ENCODE measurements around the gene FAXC.
A peak's percentile ranks its signal among the peaks of the same experiment; 100 is the strongest.

The FAXC gene

DNA sequence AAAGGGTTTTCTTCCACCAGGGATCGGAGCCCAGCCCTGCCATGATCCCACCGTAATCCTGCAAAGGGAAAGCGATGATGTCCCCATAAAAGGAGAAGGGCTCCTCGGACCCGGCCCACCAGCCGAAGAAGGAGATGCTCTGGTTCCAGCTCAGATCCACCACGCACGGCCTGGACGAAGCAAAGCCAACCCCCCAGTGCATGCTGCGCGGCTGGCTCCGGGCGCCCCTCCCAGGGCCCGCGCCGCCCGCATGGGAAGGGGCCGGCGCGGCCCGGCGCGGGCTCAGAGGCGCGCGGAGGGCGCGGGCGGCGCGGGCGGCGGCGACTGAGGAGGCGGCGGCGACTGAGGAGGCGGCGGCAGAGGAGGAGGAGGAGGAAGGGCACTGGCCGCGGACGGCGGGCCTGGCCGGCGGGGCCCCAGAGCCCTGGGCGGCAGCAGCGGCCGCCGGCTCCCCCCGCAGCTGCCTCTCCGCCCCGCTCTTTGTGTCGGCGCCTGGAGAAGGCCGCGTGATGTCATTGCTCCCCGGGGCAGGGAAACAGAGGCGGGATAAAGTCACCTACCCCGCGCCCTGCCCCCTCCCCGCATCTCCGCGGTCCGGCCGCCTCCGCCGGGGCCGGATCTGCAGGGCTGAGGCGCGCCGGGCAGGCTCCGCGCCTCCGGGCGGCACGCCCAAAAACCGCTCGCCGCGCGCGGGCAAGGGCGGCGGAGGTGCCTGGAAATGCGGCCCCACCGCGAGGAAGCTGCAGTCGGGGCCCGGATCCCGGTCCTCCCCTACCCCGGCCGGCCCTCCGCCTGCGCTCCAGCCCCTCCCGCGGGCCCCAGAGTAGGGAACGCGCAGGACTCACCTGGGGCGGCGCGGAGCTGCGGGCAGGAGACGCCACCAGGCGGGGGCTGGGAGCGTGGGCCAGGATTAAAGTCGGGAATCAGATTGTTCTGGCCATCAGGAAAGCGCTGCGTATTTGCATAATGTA lies at the start of gene FAXC:
FAXC (minus strand) TSS at position 504 of the 971 bp plus-strand sequence; CDS start at position 202, 302 bp downstream.
- peak; percentile 78 for DNase-seq

DNA sequence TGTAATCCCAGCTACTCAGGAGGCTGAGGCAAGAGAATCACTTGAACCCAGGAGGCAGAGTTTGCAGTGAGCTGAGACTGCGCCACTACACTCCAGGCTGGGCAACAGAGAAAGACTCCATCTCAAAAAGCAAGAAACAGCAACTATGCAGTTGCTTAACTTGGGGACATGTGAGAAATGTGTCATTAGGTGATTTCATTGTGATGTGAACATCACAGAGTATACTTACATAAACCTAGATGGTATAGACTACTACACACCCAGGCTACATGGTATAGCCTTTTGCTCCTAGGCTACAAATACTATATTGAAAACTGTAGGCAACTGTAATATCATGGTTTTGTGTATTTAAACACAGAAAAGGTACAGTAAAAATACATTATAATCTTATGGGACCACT lies 47.8 kb upstream of the FAXC start:
- no peak for DNase-seq

DNA sequence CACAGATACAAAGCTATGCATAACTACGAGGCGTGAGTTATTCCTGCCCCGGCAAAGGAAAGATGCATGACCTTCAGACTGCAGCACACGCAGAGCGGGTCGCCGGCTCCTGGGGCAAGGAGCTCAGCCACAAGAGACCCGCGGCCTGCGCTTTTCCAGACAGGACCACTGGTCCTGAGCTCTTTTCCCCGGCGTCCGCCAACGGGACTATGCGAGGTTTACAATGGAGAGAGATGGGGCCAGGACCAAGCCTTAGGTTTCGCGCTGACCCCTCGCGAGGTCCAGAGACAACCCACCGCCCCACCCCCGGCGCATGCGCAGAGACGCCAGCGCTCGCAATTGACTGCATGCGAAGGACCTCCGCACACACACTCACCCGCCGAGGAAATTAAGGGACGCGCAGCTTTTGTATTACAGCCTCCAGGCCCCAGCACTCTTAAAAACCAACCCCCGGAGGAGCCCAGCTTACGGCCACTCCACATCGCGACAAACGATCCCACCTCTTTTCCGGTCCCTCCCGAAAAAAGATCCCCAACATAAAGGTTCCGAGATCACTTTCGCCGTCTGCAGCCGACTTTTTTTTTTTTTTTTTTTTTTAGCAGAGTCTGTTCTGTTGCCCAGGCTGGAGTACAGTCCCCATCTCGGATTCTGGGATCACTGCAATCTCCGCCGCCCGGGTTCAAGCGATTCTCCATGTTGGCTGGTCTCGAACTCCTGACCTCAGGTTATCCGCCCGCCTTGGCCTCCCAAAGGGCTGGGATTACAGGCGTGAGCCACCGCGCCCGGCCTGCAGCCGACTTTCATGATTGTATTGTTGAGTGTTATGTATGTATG lies 44.4 kb upstream of the FAXC start, which contains the start of gene COQ3:
COQ3 (minus strand) TSS at position 498 of the 834 bp plus-strand sequence; CDS start at position 482, 16 bp downstream.
- peak; percentile 60 for DNase-seq

DNA sequence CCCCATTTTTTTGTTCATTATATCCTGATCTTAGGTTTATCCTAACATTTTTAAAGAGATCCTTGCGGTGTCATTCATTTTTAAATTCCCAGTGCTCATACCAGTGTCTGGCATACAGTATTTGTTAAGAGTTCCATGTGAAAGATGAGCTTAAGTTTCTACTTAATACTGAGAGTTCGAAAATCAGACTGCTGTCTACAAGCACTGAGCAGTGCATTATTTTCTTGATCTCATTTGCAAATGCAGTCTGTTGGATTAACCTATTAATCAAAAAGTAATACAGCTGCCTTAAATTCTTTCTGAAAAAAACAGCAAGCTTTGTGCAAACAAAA lies 43.9 kb upstream of the FAXC start:
- no peak for DNase-seq

DNA sequence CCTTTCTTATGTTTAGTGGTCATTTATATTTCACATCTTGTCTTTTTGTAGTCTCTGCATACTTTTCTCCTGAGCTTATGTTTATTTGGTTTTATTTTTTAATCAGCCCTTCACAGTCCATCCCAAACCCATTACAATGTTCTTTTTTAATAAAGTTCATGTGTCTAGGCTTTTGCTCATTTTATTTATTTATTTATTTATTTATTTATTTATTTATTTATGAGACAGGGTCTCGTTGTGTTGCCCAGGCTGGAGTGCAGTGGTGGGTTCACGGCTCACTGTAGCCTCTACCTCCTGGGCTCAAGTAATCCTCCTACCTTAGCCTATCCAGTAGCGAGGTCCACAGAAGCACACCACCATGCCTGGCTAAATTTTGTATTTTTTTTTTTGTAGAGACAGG lies 41.4 kb upstream of the FAXC start:
- DNase-seq: no peak

DNA sequence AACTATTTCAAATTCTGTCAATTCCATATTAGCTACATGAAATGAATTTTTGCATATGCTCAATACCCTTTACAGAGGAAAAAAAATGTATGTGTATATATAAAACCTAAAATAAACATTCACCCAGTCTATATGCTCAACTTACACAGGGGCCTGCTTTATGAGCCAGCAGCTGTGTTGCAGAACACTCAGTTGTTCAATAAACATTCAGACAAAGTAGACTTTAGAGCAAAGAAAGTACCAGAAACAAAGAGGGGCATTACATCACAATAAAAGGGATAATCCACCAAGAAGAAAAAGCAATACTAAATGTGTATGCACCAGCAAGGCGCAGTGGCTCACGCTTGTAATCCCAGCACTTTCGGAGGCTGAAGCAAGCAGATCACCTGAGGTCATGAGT lies 35.0 kb upstream of the FAXC start:
- no peak for DNase-seq

DNA sequence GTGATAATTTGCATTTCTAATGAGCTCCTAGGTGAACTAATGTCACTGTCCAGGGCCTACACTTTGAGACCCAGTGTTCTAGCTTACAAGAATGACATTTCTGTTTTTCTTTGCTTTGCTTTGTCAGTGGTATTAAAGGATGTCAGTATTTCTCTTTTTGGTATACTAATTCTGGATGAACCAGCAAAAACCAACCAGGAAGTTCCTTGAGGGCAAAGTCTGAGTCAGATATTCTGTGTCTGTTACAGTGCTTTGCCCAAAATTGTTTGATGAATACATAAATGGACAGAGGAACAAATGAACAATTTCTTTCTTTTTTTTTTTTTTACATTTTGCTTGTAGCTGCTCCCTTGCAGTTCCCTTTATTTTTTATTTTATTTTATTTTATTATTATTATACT lies 29.2 kb upstream of the FAXC start:
- no peak for DNase-seq

DNA sequence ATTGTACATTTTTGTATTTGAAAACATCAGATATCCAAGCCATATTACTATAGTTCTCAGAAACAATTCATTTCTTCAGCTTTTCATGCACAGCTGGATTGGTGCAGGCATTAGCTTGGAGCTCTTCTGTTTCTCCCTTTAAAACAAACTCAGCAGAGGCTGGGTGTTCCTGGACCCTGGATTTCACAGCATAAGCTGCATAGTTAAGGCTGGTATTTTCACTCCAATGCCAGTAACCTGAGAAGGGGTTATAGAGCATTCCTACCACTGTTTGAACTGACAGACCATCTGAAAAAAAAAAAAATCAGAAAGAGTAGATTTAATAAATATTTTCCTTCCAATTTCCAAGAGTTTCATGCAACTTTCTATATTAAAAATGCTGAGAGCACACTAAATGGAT lies 20.1 kb upstream of the FAXC start:
- DNase-seq: no peak

DNA sequence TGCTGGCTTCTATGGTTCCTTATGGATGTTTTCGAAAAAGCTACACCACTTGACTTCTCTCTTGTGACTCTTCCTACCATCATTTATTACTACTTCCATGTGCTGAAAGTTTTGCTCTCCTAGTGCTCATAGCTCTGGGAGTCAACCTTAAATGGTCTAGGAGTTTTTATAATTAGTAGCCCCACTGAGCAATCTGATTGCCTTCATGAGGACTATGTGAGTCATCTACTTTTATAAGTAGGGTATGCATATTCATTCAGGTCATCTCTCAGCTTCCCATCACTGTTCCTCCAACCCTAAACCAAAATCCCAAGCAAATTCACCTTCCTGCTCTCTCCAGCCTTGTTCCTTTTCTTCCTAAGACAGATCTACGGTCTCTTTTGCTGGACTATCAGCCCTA lies 17.4 kb upstream of the FAXC start:
- no peak for DNase-seq

DNA sequence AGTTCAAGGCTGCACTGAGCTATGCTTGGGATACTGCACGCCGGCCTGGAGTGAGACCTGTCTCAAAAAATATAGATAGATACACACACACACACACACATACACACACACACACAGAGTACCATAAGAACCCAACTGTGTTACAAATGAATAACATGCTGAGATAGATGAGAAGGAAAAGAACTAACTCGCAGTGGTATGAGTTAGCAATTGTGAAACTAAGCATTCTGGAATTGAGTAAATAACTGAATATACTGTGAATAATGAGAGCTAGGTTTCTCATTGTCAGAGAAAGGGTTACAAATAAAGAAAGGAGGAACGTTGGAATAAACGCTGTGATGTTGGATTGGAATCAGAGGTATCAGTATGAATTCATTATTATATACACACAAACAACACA lies 14.6 kb upstream of the FAXC start:
- DNase-seq: no peak

DNA sequence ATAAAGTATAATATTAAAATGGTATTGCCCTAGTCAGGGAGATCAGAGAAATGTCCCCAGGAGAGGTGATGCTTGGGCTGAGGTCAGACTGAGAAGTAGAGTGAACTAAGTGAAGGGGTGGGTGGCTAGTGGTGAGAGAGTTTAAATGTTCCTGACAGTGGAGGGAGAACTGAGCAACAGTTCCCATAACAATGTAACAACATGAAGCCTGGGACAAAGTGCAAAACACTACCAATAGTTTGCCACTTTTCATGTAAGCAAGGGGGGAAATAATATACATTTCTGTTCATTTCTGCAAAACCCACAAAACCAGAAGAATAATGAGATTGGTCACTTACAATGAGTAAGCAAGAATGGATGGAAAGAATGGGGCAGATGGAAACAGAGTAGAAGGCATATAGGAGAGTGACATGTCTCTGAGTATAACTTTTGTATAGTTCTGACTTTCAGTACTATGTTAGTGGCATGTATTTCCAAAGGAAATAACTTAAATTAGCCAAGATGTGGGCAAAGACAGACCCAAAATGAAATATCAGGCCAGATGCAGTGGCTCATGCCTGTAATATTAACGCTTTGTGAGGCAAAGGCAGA lies 13.3 kb upstream of the FAXC start:
- DNase-seq: no peak

DNA sequence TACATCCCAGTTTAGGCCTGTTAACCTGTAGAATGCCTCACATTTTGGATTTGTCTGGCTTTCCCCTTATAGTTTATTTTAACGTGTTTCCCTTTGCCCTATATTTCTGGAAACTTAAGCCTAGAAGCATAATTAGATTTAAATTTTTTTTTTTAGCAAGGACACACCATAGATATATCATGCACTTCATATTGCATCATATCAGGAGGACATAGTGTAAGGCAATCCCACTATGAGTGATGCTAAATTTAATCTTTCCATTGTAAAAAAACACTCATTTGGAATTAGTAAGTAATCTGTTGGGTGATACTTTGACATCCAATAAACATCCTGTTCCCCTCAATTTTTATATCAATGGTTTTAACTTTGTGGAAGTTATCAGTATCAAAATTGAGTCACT lies 10.3 kb upstream of the FAXC start:
- no peak for DNase-seq

DNA sequence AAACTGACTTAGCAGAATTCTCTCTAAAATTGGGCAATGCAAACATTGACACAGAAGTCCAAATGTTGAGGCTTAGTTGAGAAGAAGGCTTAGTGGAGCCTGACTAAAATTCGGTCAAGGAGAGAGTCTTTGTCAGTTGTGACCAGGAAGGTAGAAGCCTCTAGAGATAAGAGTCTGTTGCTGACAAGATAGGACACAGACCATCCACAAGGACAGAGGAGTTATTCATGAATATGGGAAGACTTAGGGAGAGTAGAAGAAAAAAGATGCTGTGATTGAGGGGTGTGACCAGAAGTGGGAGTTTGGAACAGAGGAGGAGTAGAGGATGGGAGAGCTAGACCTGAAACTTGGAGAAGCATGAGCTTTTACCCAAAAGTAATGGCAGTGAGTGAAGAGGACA lies 7.2 kb upstream of the FAXC start:
- DNase-seq: no peak

DNA sequence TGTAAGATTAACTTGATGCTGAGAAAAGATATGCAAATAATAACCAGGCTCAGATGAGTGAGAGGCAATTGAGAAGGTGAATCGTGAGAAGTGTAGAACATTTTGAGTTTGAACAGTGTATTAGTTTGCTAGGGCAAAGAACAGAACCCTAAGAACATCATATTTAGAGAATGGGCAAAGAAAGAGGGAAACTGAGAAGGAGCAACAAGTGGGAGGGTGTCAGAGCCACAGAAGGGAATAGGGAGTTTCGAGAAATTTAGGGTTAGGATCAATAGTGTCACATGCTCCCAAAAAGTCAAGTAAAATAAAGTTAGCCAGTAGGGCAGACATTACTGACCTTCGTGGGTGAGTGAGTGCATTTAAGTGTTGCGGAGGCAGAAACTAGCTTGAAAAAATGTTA lies 5.5 kb upstream of the FAXC start:
- DNase-seq: no peak

DNA sequence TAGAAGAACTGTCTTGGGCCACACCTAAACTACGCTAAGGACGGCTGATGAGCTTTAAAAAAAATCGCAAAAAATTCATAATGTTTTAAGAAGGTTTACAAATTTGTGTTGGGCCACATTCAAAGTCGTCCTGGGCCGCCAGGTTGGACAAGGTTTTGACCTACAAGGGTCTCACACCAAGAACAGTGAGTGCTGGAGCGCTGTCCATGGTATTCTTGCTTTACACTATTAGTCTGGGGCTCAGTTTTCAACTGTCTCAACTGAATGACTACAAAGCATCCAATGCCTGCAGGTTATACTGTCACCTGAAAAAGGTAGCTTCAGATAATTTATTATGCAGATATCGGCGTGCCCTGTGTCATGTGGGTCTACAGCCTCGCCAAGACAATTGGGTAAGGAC lies 3.7 kb upstream of the FAXC start:
- no peak for DNase-seq

DNA sequence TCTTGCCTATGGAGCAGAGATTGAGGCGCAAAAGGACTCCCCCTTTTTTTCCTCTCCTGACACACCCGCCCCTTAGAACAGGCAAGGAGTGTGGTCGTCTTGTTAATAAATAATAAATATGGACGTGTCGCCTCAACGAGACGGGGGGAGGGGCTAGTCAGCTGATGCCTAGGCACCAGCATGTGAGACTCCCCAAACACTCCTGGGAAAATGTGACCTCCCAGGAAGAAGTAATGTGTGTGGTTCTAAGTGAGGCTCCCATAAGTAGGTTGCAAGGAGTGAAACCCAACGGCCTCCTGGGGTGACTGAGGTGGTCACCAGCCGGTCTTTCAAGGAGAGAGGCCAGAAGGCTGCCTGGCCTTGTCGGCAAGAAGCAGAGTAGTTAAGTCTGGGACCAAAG lies 1.1 kb upstream of the FAXC start:
- peak; percentile 37 for DNase-seq

DNA sequence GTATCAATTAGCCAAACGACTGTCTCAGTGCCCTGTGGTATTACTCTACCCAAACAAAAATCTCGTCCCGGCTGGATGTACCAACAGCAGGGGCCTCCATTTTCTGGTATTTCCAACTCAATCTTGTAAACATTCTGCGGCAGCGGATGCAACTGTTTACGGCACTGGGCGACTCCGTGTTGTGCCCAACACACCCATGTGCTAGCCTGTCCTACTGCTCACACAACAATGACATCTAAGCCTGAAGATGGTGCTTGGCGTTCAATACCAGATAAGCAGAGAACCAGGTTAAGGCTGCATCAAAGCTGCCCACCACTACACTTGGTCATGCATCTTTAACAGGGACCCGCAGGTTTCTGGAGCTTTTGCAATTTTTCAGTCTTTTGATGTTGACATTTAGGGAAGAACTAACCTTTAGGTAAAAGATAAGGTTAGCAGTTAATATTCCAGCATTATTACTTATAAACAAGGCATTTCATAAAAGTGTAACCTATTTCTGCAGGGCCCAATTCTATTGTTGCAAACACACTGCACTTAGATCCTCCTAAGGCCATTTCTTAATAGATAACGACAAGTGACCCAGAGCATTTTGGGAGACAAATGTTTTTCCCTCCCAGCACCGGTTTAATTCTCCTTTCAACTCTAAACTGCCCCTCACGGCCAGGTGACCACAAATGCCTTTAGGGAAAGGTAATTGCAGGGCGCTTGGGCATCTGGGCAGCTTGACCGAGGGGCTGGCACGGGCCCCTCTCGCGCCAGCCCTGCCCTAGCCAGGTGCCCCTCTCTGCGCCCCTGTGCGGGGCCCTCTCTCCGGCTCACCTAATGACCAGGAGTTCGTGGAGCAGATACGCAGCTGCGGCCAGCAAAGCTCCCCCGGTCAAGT lies 945 bp downstream of the FAXC start:
- peak; percentile 38 for DNase-seq

DNA sequence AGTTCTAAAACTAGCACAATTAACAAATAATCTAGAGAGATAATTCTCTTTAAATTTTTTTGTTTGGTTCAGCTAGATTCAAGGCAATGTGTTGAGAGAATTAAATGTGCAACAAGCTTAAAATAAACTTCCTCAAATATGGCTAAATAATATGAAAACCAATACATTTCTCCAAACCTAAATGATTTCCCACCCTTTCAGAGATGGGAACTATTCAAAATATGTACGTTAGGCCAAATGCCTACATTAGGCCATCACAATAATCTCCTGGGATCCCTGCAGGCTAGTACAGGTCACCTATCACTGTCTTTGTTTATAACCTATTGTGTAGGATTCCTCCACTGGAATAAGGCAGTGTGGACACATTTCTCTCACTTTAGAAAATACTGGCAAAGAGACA lies 1.7 kb downstream of the FAXC start:
- DNase-seq: no peak

DNA sequence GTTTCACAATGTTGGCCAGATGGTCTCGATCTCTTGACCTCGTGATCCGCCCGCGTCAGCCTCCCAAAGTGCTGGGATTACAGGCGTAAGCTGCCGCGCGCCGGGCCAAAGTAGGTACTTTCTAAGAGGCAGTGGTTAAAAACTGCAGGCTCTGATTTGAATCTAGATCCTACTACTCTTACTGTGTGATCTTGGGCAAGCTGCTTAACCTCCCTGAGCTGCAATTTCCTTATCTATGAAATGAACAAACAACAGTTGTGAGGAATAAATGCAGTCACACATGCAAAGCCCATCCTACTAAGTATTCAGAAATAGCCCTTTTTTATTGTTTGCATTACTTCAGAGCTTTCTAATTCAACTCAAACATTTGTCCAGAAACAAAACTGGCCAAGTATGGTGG lies 2.9 kb downstream of the FAXC start:
- no peak for DNase-seq

DNA sequence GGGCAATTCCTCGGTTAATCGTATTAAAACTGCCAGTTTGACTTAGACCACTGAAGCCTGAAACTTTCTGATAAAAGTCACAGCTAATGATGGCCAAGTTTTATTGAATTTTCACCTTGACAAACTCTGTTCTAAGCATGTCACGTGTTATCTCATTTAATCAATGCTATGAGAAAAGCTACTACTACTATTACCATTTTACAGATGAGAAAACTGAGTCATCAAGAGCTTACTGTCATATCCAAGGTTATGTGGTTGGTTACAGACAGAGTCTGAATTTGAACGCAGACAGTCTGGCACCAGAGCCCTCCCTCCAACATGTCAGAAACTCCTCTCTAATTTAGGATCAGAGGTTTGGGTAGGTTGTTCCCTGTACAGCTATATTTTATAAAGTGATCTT lies 4.3 kb downstream of the FAXC start:
- DNase-seq: no peak

DNA sequence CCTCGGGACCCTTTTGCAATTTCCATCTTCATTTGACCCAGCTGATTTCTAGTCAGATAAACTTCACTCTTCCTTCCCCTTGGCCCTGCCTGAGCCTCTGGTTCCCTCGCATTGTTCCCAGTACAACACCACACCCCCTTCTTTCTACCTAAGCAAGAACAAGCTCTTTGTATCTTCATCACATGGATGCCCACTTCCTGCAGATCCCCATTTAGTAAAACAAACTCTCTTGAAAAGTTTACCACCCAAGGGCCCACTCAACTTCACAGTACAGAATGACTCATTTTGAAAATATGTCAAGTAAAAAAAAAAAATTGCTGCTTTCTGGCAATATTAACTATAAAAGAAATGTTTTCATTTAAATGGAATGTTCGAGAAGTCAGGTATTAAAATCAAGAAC lies 5.2 kb downstream of the FAXC start:
- no peak for DNase-seq

DNA sequence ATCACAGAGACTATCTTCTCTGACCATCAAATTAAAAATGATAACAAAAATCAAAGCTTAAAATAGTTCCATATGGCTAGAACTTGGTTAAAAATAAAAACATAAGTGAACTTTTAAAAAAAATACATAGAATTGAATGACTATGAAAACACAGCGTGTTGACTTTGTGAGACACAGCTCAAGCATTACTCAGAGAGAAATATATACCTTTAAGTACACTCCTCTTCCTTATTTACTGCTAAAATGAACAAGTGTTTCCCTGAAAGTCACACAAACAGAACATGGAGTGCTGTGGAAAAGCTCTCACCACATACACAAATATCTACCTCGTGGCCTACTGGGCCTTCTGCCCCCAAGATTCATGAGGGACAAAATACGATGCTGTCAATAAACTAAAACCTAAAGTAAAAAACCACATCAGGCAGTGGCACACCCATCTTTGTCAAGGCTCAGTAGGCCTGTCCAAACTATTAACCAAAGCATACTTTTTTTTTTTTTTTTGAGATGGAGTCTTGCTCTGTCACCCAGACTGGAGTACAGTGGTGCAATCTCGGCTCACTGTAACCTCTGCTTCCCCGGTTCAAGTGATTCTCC lies 7.5 kb downstream of the FAXC start:
- no peak for DNase-seq

Measured in COR-L47 (cell line).